Keratinocyte (primary cell): ENCODE results near the gene CNPY1. TPM values are rescaled to one million over a fixed set of nuclear protein-coding genes. Genes with fewer than 3 reads are reported as not detected.

Experiments used
- DNase-seq: peaks from one replicate; pipeline ENCODE4 v3.0.0-alpha.2; 2011; ENCODE audit warnings: low read depth, missing footprints, low spot score
- FAIRE-seq: peaks from 2 replicates; lab custom pipeline; 2011; peaks lifted over from hg19 to GRCh38; lab: Jason Lieb, UNC
- H2AFZ ChIP-seq: 2 replicates; pipeline ENCODE4 v1.6.0; 2012; ENCODE audit warnings: low read length, control low read depth, inconsistent platforms; ENCODE audit not compliant: control insufficient read depth
- H3K27ac ChIP-seq: 2 replicates; pipeline ENCODE4 v1.5.1; 2011; ENCODE audit warnings: low read length; ENCODE audit not compliant: control insufficient read depth, insufficient read depth
- H3K27me3 ChIP-seq: 3 replicates; pipeline ENCODE4 v1.6.0; 2011; ENCODE audit warnings: low read length; ENCODE audit not compliant: control insufficient read depth, insufficient read depth; ENCODE audit errors: extremely low read depth
- H3K36me3 ChIP-seq, 2 experiments: 2 replicates in 1 of 2; 3 replicates in 1 of 2; pipeline ENCODE4 v1.5.1; 2011; ENCODE audit warnings: low read length in 2 of 2, mild to moderate bottlenecking in 1 of 2; ENCODE audit not compliant: control insufficient read depth in 2 of 2, insufficient read depth in 2 of 2; ENCODE audit errors: extremely low read depth in 1 of 2
- H3K4me1 ChIP-seq: 3 replicates; pipeline ENCODE4 v1.5.1; 2011; ENCODE audit warnings: low read length; ENCODE audit not compliant: control insufficient read depth, insufficient read depth; ENCODE audit errors: extremely low read depth
- H3K4me2 ChIP-seq: 3 replicates; pipeline ENCODE4 v1.6.0; 2011; ENCODE audit warnings: low read depth, low read length; ENCODE audit not compliant: control insufficient read depth, insufficient read depth; ENCODE audit errors: extremely low read depth
- H3K4me3 ChIP-seq, 3 experiments: fragments of 200-600 bp in 1 of 3; sonication (generic) in 1 of 3; 2 replicates in 2 of 3; 3 replicates in 1 of 3; pipeline ENCODE4 v1.5.1; 2011 to 2016; ENCODE audit warnings: low read length in 3 of 3, mild to moderate bottlenecking in 3 of 3, control low read depth in 2 of 3, inconsistent platforms in 1 of 3, low read depth in 1 of 3, mixed read lengths in 1 of 3, mixed run types in 1 of 3, moderate library complexity in 1 of 3; ENCODE audit not compliant: control insufficient read depth in 2 of 3, insufficient read depth in 2 of 3; ENCODE audit errors: extremely low read depth in 1 of 3
- H3K79me2 ChIP-seq: 2 replicates; pipeline ENCODE4 v1.6.0; 2012; ENCODE audit warnings: low read length; ENCODE audit not compliant: control insufficient read depth, insufficient read depth
- H3K9ac ChIP-seq: 3 replicates; pipeline ENCODE4 v1.6.0; 2011; ENCODE audit warnings: low read length; ENCODE audit not compliant: control insufficient read depth, insufficient read depth; ENCODE audit errors: extremely low read depth
- H3K9me1 ChIP-seq: 3 replicates; pipeline ENCODE4 v1.6.0; 2011; ENCODE audit warnings: low read length; ENCODE audit not compliant: control insufficient read depth, insufficient read depth; ENCODE audit errors: extremely low read depth
- H3K9me3 ChIP-seq: 2 replicates; pipeline ENCODE4 v1.5.1; 2012; ENCODE audit warnings: low read depth, low read length; ENCODE audit not compliant: control insufficient read depth
- H4K20me1 ChIP-seq: 3 replicates; pipeline ENCODE4 v1.6.0; 2011; ENCODE audit warnings: low read length; ENCODE audit not compliant: control insufficient read depth, insufficient read depth; ENCODE audit errors: extremely low read depth
- CTCF ChIP-seq, 3 experiments: IDR thresholded peaks in 1 of 3; conservative IDR thresholded peaks in 1 of 3; optimal IDR thresholded peaks in 1 of 3; 2 replicates in 2 of 3; 3 replicates in 1 of 3; pipeline versions ENCODE3 to v1.5.1; 2011; ENCODE audit warnings: low read length in 3 of 3, mild to moderate bottlenecking in 3 of 3, moderate library complexity in 2 of 3, control low read depth in 1 of 3, inconsistent platforms in 1 of 3; ENCODE audit not compliant: insufficient read depth in 2 of 3; ENCODE audit errors: extremely low read depth in 1 of 3
- EZH2 ChIP-seq: IDR thresholded peaks from one replicate; pipeline ENCODE4 v1.6.1; 2012; ENCODE audit warnings: inconsistent platforms, mild to moderate bottlenecking, low read length, moderate library complexity
- dilution Hi-C: fragments of 300-500 bp; cut with MboI; formaldehyde crosslinking; loops from one replicate; pipeline ENCODE4 v1.7.0; 2020; ENCODE audit warnings: low sequenced_read_pairs; ENCODE audit not compliant: extremely low pct_ligation_motif_present
- polyA plus RNA-seq, 5 experiments: library from polyadenylated mRNA; depleted of rRNA in 3 of 5; stranded (reverse) in 3 of 5; stranded (forward) in 1 of 5; unstranded in 1 of 5; fragments of >200 nt; gene quantifications; 1 replicate in 1 of 5; 2 replicates in 3 of 5; 3 replicates in 1 of 5; pipeline versions ENCODE4 v1.2.1 to v1.2.3, GENCODE V29; 2011 to 2012; ENCODE audit warnings: missing spikeins in 2 of 5, low read depth in 1 of 5, low replicate concordance in 1 of 5

CNPY1 gene
- polyA plus RNA-seq, 1 donor (not counting 4 experiments of a cell fraction or from before 2014, with no cell fraction given): not detected

- DNase-seq (no peak), FAIRE-seq (no peak)
- Histone ChIP-seq H2AFZ (no peak overlapping the region), H3K36me3 (no peaks in the 10 kb centered on the region), H3K9ac (no peak overlapping the region), H3K9me3 (no peaks in the 10 kb centered on the region), H3K4me1 (no peaks in the 10 kb centered on the region), H4K20me1 (no peaks in the 10 kb centered on the region), H3K9me1 (no peaks in the 10 kb centered on the region), H3K27me3 (peaks cover 35% of the 10 kb centered on the region), H3K79me2 (no peaks in the 10 kb centered on the region), H3K4me3 (no peak overlapping the region), H3K4me2 (no peak overlapping the region), H3K27ac (no peak overlapping the region)
- no peak for TF ChIP-seq EZH2
- TF ChIP-seq CTCF (optimal IDR thresholded peaks at IDR 0.05 in 1 of 3, IDR thresholded peaks at IDR 0.05 in 1 of 3, conservative IDR thresholded peaks at IDR 0.05 in 1 of 3; ENCODE audit: extremely low read depth in 1 of 3, insufficient read depth in 2 of 3, low read length in 3 of 3): no peak
- dilution Hi-C loops: no loop called here
Measured at GRCh38 chr7:155540553-155540952, 5.8 kb downstream of the CNPY1 start.

GRCh38 chr7:155538293-155538692, 8.1 kb downstream of the CNPY1 start:
- Histone ChIP-seq H3K4me3 (no peak overlapping the region), H4K20me1 (no peaks in the 10 kb centered on the region), H2AFZ (no peak overlapping the region), H3K27me3 (peaks cover 39% of the 10 kb centered on the region), H3K4me2 (no peak overlapping the region), H3K9me1 (no peaks in the 10 kb centered on the region), H3K27ac (no peak overlapping the region), H3K9ac (no peak overlapping the region), H3K9me3 (no peaks in the 10 kb centered on the region), H3K36me3 (no peaks in the 10 kb centered on the region), H3K4me1 (peaks cover 2% of the 10 kb centered on the region), H3K79me2 (no peaks in the 10 kb centered on the region)
- TF ChIP-seq CTCF (optimal IDR thresholded peaks at IDR 0.05 in 1 of 3, IDR thresholded peaks at IDR 0.05 in 1 of 3, conservative IDR thresholded peaks at IDR 0.05 in 1 of 3; ENCODE audit: extremely low read depth in 1 of 3, insufficient read depth in 2 of 3, low read length in 3 of 3) (no peak), EZH2 (no peak)
- dilution Hi-C loops: no loop called here
- DNase-seq (no peak), FAIRE-seq (no peak)
